ENCODE results near the gene LMO4.

DNA sequence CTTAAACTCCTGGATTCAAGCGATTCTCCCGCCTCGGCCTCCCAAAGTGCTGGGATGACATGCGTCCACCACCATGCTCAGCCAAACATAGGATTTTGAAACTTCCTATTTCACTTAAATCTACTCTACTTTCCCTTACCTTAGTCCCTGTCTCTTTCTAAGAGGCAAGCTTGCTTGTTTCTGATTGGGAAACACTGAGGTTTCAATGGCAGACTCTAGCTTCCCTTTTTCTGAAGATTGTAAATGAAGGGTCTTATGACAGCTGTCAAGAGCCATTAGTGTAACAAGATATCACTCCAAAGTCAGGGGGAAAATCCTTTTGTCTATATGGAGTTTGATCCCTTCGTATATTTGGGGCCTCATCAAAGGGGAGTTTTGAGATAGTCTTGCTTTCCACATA is 23.5 kb upstream of the LMO4 start:
- TF ChIP-seq, protein P1, sequence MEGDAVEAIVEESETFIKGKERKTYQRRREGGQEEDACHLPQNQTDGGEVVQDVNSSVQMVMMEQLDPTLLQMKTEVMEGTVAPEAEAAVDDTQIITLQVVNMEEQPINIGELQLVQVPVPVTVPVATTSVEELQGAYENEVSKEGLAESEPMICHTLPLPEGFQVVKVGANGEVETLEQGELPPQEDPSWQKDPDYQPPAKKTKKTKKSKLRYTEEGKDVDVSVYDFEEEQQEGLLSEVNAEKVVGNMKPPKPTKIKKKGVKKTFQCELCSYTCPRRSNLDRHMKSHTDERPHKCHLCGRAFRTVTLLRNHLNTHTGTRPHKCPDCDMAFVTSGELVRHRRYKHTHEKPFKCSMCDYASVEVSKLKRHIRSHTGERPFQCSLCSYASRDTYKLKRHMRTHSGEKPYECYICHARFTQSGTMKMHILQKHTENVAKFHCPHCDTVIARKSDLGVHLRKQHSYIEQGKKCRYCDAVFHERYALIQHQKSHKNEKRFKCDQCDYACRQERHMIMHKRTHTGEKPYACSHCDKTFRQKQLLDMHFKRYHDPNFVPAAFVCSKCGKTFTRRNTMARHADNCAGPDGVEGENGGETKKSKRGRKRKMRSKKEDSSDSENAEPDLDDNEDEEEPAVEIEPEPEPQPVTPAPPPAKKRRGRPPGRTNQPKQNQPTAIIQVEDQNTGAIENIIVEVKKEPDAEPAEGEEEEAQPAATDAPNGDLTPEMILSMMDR (IDR thresholded peaks at IDR 0.05) = no peak
- no peak for TF ChIP-seq POLR2A (IDR thresholded peaks at IDR 0.05)
